HG02884 (cell line): ENCODE measurements around the gene ATP2B3.

Experiments used
- ATAC-seq: cut with Tn5 transposase; IDR thresholded peaks from one replicate; pipeline ENCODE4 v1.9.1; 2021; ENCODE audit warnings: mild to moderate bottlenecking, moderate library complexity; ENCODE audit not compliant: unreplicated experiment

The ATP2B3 gene

DNA sequence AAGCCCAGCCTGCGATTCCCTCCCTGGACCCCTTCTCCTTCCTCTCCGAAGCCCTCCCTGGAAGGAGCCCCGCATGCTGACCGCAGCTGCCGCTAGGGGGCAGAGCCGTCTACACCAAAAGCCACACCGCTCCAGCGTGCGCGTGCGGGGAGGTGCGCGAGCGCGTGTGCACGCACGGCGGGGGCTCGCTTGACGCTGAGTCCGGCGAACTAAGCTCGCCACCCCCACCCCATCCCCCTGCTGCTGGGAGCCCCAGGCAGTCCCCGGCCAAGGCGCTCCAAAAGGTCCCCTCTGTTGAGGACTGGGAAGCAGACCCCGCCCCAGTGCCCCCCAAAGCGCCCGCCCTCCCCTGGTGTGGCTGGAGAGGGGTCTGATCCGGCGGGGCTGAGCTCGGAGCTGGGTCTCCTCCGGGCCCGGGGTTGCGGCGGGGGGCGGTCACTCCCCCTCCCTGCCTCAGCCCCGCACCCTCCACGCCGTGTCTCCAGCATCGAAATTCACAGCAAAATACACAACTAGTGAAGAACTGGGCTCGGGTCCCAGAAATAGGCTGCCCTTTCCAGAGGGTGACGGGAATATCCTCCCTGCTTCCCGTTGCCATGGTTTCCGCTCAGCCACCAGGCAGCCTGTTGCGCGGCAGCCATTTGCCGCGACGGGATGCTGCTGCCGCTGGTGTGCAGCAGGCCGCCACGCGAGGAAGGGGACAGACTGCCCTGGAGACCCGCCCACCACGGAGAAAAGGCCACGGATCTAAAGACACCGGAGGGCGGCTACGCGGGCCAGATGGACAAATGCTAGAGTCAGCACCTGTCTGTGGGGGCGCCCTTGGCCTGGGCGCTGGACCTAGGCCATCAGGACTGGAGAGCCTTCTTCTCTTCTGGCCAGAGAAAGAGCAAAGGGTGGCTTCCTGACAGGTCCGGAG is 92.7 kb downstream of the ATP2B3 start:
- ATAC-seq = no peak

DNA sequence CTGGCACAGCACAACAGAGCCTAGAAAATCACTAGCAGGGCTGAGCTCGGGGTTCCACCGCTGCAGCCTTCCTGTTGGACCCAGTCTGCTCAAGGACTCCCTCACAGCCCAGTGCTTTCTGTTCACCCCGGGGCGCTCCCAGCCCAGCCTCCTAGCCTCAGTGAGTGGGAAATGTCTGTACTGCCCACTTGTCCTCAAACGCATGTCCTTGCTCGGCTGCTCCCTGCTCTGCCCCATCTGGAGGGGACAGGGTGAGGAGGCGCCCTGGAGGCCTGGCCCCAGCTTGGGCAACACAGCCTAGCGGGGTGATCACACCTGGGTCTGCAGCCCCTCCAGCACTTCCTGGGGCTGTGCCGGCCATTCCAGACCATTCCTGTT is 93.4 kb downstream of the ATP2B3 start:
- no peak for ATAC-seq

DNA sequence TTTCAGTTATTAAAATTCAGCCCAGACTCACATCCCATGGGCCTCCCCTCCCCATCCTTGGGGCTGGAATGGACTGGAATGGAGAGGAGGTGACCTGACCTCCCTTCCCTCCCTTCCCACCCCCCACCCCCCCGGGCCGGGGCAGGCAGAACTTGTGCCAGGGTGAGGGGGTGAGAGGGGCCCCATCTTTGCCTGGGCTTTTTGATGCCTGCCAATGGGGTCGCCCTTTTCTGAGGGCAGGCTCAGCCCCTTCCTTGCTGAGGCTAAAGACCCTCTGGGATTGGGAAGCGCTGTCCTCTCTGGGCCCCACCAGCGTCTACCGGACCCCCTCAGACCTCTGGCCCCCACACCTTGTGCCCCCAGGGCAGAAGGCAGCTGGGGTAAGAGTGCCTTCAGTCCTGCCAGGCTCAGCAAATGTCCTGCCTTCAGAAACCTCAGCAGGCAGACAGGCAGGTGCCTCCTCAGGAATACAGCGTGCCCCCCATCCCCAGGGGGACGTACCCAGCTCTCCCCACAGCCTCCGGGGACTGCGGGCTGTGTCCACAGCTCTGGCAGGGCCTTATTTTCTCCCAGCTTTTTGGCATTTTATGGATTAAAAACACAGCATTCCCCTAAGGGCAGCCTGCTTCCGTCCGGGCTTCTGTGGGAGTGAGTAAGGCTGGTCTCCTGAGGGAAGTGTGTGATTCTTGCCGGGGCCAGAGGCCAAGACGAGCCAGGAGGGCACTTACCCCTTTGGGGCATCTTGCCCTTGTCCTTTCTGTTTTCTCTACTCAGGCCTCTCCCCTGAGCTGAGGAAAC is 94.1 kb downstream of the ATP2B3 start:
- ATAC-seq = no peak

DNA sequence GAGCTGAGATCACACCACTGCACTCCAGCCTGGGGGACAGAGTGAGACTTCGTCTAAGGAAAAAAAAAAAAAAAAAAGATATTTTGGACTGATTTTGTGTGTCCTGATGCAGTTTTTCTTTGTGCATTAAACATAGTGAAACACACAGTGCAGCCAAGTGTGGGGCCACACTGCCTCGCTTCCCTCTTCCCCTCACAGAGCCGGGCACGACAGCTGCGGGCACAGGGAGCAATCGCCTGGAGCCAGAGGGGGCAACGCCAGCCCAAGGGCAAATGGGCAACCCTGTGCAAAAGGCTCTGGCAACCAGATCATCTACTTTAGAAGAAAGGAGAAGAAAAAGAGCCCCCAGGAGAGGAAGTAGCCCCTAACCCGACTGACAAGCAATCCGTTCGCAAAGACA is 95.0 kb downstream of the ATP2B3 start:
- no peak for ATAC-seq

DNA sequence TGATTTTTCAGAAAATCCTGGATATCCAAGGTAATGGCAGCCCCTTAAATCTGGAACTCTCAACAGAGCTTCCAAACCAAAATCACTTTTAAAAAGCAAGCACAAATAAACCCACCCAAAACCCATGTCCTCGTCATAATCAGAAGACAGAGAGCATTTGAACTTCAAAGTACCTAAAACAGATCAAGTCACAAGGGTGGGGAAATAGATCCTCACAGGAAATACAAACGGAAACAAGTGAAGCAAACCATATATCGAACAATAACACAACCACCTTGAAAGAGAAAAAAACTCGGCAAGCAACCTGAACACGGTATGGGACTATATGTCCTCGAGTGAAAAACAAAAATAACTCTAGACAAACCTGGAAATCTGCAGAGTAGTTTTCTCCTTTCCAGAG is 97.4 kb downstream of the ATP2B3 start:
- no peak for ATAC-seq

DNA sequence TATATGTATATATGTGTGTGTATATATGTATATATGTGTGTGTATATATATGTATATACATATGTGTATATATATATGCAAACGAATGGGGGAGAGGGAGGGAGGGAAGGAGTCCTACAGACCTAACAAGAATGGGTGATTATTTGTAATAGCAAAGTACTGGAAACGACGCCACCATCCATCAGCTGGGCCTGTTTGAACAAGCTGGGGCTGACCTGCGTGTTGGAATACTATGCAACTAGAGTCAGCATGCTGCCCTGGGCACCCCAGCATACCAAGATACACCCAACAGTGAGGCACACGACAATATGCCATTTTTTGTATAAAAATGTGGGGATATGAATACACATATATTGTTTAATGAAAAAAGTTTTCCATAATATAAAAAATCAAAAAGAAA is 103.1 kb downstream of the ATP2B3 start:
- no peak for ATAC-seq

DNA sequence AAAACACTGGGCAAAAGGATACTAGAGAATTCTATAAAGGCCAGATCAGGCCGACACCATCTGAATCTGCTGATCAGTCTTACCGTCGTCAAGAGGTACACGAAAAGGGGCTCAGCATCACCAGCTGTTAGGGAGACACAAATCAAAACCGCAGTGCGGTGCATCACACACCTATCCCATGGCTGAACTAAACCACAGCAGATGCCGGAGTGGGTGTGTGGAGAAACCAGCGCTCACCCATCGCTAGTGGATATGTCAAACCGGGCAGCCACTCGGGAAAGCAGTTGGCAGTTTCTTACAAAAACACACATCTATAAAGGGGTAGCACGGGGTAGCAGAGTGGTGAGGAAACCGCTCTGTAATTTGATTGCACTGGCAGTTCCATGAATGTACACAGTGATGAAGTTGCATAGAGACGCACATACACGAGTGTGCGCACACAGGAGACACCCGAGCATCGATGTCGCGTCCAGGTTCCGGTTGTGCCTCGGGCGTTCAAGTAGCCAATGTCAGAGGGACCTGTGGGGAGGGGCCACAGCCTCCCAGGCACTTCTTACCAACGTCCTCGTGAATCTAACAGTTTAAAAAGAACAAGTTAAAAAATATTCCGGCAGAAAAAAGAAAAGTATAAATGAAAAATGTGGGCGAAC is 104.6 kb downstream of the ATP2B3 start:
- no peak for ATAC-seq

DNA sequence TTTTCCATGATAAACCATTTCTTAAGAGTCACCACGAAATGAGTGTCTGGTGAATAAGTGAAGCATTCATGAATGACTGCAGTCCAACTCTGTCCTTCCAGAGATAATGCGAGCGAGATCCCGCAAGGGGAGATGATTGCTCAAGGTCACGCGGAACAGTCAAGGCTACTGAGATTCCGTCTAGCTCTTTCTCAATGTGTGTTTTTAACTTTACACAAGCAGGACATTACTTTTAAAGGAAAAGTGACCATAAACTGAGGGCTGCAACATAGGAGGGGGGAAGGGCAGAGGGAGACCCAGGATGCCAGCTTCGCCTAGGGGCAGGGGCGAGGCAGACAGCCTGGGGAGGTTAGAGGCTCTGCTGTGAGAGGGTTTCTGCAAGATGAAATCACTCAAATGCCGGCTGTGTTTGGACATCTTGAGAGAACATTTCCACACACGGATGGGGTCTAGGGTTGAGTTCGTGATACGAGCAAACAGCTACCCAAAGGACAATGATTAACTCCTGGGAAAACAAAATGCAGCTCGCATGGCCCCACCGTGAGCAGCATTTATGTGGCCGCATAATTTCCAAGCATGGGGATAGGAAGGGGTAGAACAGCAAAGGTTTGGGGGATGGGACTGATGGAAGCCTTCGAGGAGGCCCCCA is 105.3 kb downstream of the ATP2B3 start:
- no peak for ATAC-seq

DNA sequence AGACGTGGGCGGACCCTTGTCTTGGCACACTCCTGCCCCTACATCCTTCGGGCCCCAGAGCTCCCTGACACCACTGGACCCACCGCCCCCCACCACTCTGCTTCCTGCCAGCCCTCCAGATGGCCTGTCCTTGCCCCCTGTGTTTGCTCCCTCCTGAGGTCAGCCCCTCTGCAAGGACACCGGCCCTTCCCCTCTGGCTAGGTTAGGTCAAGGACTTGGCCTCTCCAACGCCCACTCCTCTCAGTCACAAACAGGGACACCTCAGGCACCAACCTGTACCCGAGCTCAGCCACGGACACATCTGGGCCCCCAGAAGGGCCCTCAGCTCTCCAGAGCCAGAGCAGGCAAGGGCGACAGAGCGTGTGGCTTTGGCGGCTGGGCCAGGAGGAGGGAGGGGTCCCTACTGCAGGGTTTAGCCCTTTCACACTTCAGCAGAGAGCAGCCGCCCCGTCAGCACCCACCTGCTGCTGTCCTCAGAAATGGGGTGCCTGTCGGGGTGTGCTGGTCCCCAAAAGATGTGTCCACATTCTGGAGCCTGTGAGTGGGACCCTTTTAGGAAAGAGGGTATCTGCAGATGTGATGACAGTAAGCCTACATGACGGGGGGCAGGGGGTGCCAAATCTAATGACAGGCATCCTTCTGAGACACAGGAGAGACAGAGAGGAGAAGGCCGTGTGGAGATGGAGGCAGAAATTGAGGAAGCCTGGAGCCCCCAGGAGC is 106.0 kb downstream of the ATP2B3 start:
- ATAC-seq = no peak

DNA sequence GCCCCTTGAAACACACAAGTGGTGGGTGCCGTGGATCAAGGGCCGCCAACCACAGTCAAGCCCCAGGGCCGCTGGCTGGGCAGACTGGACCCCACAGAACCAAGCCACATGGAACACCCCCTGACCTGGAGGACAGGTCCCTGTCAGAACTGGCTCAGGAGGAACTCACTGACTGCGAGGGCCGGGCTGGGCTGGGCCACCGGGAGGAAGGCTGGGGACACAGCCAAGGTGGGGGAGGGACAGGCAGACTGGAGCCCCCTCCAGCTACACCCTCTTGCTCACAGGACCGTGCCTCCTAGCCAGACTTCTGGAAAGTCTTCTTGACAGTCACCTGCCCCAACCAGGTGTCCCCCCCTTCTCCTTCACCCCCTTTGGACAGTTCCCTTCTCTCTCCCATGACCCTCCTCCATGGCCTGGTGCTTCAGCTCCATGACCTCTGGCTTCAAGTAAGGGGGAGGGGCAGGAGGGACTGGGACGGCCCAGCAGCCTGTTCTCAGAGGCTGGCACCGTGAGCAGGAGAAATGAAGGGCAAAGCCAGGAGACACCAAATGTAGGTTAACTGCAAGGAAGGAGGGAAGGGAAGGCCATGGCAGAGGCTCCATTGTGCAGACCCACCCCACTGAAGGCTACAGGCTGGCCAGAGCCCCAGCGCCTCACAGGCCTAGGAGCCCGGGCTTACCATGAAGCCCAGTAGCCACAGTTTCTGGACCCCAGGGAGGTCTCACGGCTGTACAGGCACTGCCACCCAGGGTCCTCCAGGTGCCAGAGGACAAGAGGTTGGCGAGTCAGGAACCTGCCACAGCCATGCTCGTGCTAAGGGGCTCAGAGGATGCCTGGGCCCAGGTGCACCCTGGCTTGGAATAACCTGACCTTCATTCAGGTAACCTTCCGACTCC is 107.0 kb downstream of the ATP2B3 start:
- ATAC-seq = no peak

DNA sequence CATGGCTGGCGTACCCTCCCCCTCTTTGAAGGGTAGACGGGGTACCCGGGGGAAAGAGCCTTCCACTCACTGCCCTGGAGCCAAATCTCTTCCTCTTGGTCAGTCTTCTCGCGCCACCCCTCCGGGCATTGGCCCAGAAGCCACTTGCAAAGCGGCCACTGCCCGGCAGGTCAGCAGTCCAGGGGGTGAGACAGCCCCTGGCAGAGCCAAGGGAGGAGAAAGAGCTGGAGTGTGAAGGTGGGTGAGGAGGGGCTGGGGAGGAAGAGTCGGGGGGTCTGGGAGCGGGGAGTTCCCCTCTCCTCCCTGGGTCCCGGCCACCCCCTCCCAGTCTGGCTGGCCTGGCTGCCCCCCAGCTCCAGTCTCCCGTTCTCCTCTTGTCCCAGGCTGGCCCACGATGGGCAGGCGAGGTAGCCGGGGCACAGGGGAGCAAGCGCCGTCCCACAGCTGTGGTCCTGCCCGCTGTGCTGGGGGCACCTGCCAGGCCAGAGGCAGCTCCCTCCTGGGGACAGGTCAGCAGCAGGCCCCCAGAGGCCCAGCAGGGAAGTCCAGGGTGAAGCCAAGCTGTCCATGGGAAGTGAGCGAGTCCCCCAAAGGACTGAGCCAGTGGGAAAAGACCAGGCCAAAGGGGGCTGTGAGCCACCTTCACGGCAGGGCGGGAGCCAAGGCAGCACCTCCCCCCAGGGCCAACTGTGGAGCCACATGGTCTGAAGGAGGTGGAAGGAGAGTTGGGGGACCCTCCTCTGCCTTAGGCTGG is 108.0 kb downstream of the ATP2B3 start:
- no peak for ATAC-seq

DNA sequence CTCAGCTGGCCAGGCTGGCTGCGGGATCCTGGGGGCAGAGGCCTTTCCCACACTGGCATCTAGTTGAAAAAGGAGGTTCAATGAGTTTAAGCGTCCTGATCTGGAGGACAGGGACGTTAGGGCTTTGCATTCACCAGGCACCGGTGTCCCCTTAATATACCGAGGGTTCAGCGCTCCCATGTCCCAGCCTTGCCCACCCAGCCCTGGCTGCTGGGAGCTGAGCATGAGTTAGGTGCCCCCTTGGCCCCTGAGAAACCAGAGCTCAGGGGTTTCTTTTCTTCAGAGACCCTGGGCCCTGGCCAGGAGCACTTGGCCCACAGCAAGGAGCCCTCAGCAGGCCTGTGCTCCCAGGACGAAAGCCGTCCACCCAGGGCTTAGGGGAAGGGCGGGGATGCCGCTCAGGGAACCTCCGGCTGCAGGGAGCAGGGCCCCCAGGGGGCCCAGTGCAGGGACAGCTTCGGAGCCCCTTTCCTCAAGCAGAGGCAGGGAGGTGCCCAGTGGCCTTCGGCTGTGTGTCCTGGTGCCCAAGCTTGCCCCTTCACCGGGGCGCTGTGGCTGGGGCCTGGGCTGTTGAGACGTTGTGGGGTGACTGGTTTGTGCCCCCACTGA is 108.7 kb downstream of the ATP2B3 start:
- ATAC-seq = no peak

DNA sequence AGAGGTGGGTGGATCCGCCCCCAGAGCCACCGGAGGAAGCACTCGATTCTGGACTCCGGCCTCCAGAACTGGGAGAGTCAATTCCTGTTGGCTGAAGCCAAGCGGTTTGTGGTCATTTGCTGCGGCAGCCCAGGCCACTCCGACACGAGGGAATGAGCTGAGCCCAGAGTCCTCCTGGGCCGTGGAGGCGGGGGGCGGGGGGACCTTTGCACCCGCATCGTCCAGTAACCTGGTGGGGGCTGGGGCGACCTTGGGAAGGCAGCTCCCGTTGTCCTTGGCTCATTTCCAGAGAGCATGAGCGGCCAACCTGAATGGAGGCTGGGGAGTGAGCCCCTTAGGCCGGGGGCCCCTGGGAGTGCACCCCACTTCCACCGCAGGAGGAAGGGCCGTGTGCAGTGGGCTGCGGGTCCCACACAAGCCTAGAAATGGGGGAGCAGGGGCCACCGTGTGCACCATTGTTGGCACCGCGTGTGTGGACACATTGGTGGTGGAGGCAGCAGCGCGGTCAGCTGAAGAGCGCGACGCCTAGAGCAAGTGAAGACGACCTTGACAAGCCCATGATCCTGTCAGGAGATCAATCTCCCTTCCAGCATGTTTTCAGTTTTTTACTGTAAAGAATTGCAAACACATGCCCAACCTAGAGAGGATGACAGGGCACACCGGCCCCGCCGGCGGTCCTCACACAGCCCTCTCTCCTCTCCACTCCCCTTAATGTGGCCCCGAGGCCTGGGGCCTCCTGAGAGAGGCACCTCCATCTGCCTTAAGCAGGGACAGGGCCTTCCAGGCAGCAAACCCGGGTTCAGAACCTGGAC is 109.6 kb downstream of the ATP2B3 start:
- no peak for ATAC-seq

DNA sequence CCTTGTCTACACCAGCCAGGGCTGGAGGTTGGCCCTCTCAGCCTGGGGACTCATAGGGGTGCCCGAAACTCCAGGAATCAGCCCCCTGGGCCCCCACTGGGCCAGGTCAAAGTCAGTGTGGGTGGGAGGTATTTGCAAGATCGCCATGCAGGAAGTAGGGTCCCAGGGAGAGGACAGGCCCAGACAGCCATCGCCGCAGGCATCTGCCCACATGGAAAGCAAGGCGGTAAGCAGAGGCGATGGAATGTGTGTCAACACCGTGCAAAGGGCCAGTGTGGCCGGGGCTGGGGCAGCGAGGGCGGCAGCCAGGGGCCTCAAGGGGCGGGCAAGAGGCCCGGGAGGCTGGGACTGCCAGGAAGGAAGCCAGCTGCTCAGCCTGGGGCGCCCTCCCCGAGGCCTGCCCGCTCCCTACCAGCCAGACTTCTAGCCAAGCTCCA is 110.3 kb downstream of the ATP2B3 start:
- ATAC-seq = no peak

DNA sequence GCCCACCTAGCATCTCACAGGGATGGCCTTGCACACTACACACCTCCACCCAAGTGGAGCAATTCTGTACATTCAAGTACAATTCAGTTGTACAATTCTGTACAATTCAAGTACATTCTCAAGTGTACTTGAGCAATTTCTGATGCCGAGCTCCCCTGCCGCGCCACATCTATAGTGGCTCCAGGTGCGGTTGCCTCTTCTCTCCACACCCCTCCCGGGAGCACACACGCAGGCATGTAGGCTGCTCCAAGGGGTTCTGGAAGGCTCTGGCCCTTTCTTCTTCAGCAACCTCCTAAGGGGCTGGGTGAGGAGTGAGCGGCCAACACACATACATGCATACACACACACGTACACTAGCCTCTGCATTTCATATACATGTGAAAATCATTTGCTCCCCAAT is 110.7 kb downstream of the ATP2B3 start:
- ATAC-seq = no peak

DNA sequence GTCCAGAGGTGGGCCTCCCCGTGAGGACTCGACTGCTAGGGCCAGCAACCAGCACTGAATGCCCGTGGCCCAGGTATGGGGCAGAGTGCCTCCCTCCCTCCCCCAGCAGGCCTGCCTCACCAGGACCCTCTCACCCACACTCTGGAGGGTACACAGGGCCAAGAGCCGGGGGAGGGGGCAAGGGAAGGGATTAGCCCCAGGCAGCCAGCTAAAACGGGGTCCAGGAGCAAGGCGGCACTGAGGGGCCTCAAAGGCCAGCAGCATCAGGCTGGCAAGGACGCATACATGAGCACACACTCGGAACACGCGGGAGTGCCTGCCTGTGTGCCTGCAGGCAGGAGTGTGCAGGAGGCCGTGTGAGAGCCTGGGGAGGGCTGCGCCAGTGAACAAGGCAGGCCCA is 111.2 kb downstream of the ATP2B3 start:
- no peak for ATAC-seq

DNA sequence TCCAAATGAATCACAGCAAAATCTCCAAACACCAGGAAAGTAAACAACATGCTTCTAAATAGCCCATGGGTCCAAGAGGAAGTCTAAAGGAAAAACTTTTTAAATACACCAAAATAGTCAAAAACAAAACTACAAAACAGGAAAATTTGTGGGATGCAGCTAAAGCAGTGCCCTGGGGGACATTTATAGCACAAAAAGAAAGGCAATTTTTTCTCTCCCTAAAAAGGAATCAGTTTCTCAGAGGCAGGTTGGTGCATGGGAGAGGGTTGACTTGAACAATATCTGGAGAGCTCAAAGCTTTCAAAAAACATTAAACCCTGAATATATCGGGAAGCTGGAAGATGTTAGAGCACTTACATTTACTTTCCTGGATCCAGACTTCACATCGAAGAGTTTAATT is 113.9 kb downstream of the ATP2B3 start:
- no peak for ATAC-seq
